Astrocyte (in vitro differentiated cells and primary cell): ENCODE measurements around the gene SPTLC2.

Experiments
- CTCF ChIP-seq: IDR thresholded peaks from 2 replicates; pipeline ENCODE4 v1.5.1; 2011; ENCODE audit warnings: low read depth, mild to moderate bottlenecking, inconsistent platforms, low read length, moderate library complexity; ENCODE audit not compliant: insufficient read depth
- EZH2 ChIP-seq: IDR thresholded peaks from 2 replicates; pipeline ENCODE4 v1.6.1; 2012; ENCODE audit warnings: mild to moderate bottlenecking, low read length, inconsistent platforms; ENCODE audit not compliant: insufficient read depth

- TF ChIP-seq CTCF: no peak
- TF ChIP-seq EZH2: no peak
Observed at GRCh38 chr14:77503138-77503537, 113.3 kb downstream of the SPTLC2 start.
